Mononuclear cell (primary cell): ENCODE results near the gene CNTLN. TPM values are rescaled to one million over a fixed set of nuclear protein-coding genes. Genes with fewer than 3 reads are reported as not detected.
"Not testable (repeated sequence)": the region's sequence is repeated elsewhere in the genome, so short reads cannot be mapped to it uniquely, and the experiment has no call there.

Experiments used
- H3K27me3 ChIP-seq: 2 replicates; pipeline ENCODE4 v1.6.0; 2011; ENCODE audit warnings: low read length, control low read depth; ENCODE audit not compliant: insufficient read depth
- H3K4me1 ChIP-seq: 2 replicates; pipeline ENCODE4 v1.5.1; 2011; ENCODE audit warnings: mild to moderate bottlenecking, low read length, control low read depth; ENCODE audit not compliant: insufficient read depth
- H3K4me3 ChIP-seq: 2 replicates; pipeline ENCODE4 v1.5.1; 2011; ENCODE audit warnings: mild to moderate bottlenecking, low read length, moderate library complexity
- H3K9me3 ChIP-seq: 2 replicates; pipeline ENCODE4 v1.5.1; 2011; ENCODE audit warnings: low read depth, mild to moderate bottlenecking, control low read depth, low read length
- total RNA-seq: library from RNA; depleted of rRNA; stranded (reverse); fragments of >200 nt; gene quantifications from one replicate; pipeline ENCODE4 v1.2.3, GENCODE V29; 2012

CNTLN gene
- total RNA-seq, 1 donor = 4.7 TPM

DNA sequence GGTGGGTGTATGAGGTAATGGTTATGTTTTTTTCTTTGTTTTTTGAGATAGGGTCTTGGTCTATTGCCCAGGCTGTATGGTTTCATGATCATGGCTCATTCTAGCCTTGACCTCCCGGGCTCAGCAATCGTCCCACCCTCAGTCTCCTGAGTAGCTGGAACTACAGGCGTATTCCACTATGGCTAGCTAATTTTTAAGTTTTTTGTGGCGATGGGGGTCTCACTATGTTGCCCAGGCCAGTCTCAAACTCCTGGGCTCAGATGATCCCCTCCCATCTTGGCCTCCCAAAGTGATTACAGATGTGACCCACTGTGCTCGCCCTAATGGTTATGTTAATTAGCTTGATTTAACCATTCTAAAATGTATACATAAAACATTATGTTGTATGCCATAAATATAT is 5.6 kb downstream of the CNTLN start:
- Histone ChIP-seq H3K27me3 (no peaks in the 10 kb centered on the region), H3K4me1 (peaks cover 3% of the 10 kb centered on the region), H3K9me3 (no peaks in the 10 kb centered on the region), H3K4me3 (no peak overlapping the region)

DNA sequence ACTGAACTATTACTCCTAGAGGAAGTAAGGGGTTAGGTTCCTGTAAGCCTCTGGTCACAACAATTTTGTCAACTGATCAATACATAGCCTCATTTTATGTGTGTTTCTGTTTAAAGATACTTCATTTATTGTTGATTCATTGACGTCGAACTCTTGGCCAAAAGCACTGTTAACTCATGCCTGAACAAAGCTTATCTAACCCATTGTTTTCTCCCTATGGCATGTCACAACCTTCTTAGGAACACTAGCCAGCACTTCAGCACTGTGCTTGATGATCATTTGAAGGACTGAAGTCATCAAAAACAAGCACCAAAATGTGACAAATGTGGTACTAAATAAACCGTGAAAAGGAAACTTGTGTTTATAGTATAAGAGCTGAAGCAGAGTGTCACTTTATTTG is 13.5 kb downstream of the CNTLN start:
- no peaks in the 10 kb centered on the region for H3K4me1 ChIP-seq
- H3K27me3 ChIP-seq = no peaks in the 10 kb centered on the region
- H3K9me3 ChIP-seq = no peaks in the 10 kb centered on the region
- H3K4me3 ChIP-seq = no peak overlapping the region

DNA sequence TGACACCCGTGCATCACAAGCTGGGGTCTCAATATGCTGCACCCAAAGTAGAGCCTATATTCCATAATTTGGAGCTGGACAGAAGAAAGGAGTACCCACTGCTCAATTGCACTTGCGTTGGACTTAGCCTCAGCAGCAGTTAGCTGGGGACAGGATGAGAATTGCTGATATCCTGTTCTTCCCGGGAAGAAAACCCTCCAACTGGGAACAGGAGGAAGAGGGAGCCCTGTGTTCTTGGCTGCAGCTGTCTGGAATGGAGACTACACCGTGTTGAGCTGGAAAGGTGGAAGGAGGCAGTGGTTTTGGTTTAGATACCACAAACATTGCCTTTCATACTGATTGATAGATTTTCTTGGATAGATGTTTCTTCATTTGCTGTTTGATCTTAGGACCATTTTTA is 24.6 kb downstream of the CNTLN start:
- Histone ChIP-seq H3K9me3 (no peaks in the 10 kb centered on the region), H3K4me3 (no peak overlapping the region), H3K27me3 (no peaks in the 10 kb centered on the region), H3K4me1 (no peaks in the 10 kb centered on the region)

GRCh38 chr9:17160327-17160726 is 25.5 kb downstream of the CNTLN start:
- Histone ChIP-seq H3K9me3 (no peaks in the 10 kb centered on the region), H3K4me1 (no peaks in the 10 kb centered on the region), H3K27me3 (no peaks in the 10 kb centered on the region), H3K4me3 (no peak overlapping the region)

DNA sequence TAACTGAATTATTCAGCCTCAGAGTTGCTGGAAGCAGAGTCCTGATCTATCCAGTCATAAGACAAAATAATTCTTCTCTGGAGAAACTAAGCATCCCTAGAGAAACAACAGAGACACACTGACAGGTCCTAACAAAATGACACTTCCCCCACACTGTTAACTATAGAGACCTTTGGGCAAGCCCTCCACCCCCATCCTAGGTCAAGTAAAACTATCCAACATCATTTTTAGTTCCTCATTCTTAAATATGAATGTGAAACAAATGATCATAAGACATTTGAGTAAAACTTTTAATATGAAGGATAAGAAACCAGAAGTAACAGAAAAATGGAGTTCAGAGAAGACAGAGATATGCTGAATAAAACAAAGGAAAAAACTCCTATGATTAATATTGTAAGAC is 30.9 kb downstream of the CNTLN start:
- Histone ChIP-seq H3K9me3 (peaks cover 9% of the 10 kb centered on the region), H3K4me3 (no peak overlapping the region), H3K27me3 (no peaks in the 10 kb centered on the region), H3K4me1 (no peaks in the 10 kb centered on the region)

GRCh38 chr9:17166346-17166745 is 31.5 kb downstream of the CNTLN start:
- Histone ChIP-seq H3K27me3 (no peaks in the 10 kb centered on the region), H3K9me3 (peaks cover 9% of the 10 kb centered on the region), H3K4me3 (no peak overlapping the region), H3K4me1 (no peaks in the 10 kb centered on the region)

GRCh38 chr9:17171309-17172094 is 36.7 kb downstream of the CNTLN start:
- Histone ChIP-seq H3K27me3 (no peaks in the 10 kb centered on the region), H3K9me3 (peaks cover 9% of the 10 kb centered on the region), H3K4me3 (no peak overlapping the region), H3K4me1 (no peaks in the 10 kb centered on the region)

GRCh38 chr9:17177496-17177895 is 42.7 kb downstream of the CNTLN start:
- not testable (repeated sequence) for H3K9me3 ChIP-seq, H3K27me3 ChIP-seq, H3K4me3 ChIP-seq, H3K4me1 ChIP-seq

DNA sequence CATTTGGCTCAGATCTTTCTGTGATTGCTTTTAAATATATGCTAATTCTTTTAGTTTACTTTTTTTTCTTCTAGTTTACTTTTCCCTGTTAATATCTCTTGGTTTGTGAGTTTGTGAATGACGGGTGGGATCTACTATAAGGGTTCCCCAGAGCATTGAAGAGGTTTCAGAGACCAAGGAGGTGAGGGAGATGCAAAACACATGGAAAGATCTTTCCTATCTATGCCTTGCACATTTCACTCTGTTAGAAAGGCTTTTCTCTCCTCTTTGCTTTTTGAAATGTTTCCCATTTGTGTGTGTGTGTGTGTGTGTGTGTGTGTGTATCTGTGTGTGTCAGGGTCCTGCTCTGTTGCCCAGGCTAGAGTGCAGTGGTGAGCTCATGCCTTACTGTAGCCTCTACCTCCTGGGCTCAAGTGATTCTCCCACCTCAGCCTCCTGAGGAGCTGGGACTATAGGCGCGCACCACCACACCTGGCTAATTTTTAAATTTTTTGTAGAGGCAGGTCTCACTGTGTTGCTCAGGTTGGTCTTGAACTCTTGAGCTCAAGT is 50.7 kb downstream of the CNTLN start:
- no peak overlapping the region for H3K4me3 ChIP-seq
- H3K4me1 ChIP-seq = no peaks in the 10 kb centered on the region
- no peaks in the 10 kb centered on the region for H3K27me3 ChIP-seq
- no peaks in the 10 kb centered on the region for H3K9me3 ChIP-seq

GRCh38 chr9:17191082-17191481 is 56.2 kb downstream of the CNTLN start:
- H3K4me1 ChIP-seq = no peaks in the 10 kb centered on the region
- no peaks in the 10 kb centered on the region for H3K9me3 ChIP-seq
- no peaks in the 10 kb centered on the region for H3K27me3 ChIP-seq

DNA sequence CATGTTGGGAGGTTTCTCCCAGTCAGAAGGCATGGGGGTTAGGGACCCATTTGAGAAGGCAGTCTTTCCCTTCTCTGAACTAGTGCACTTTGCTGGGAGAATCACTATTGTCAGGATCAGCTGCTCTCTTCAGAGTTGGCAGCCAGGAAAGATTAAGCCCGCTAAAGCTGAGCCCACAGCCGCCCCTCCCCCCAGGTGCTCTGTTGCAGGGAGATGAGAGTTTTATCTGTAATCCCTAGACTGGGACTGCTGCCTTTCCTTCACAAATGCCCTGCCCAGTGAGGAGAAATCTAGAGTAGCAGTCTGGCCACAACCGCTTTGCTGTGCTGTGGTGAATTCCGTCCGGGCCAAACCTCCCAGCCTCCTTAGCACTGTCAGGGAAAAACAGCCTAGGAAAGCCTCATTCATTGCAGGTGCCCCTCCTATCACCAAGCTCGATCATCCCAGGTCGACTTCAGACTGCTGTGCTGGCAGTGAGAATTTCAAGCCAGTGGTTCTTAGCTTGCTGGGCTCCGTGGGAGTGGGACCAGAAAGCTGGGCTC is 69.8 kb downstream of the CNTLN start:
- Histone ChIP-seq H3K4me1 (no peaks in the 10 kb centered on the region), H3K4me3 (no peak overlapping the region), H3K27me3 (no peaks in the 10 kb centered on the region), H3K9me3 (no peaks in the 10 kb centered on the region)

More at GRCh38 chr9:17191082-17191481, 56.2 kb downstream of the CNTLN start:
- H3K4me3 ChIP-seq = no peak overlapping the region

- Histone ChIP-seq H3K4me1 (no peaks in the 10 kb centered on the region), H3K27me3 (no peaks in the 10 kb centered on the region), H3K9me3 (no peaks in the 10 kb centered on the region), H3K4me3 (no peak overlapping the region)
Observed at GRCh38 chr9:17216011-17216410, 81.2 kb downstream of the CNTLN start.

DNA sequence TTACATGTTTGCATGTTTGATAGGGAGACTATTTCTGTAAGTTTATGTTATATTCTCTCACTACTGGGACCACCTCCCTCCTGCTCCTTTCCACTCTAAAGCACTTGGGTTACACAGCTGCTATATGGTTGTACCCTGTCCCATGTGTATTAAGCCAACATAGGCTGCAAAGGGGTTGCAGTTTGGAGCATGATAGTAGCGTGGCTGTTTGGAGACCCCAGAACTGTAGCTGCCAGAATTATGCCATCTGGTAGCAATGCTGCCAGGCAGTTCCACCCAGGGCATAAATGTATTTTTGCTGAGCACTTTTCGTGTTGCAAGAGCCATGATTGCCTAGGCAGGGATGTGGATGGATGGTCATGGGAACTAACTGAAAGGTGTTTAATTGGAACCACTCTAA is 81.8 kb downstream of the CNTLN start:
- Histone ChIP-seq H3K4me3 (no peak overlapping the region), H3K9me3 (no peaks in the 10 kb centered on the region), H3K27me3 (no peaks in the 10 kb centered on the region), H3K4me1 (no peaks in the 10 kb centered on the region)

DNA sequence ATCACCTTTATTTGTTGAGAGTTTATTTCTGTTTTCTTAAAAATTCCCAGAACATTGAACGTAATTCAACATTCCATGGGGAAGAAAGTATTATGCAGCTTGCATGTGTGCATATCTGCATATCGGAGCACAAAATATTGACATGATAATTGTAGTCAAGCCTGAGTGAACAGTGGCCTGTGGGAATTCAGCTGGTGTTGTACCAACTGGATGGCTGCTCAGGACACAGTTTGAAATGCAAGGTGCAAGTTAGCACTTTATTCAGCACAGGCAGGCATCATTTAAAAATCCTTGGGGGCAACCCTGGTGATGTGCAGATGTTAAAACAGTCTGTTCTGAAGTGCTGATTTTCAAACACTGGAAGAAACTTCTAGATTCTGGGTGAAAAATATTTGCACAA is 82.4 kb downstream of the CNTLN start:
- Histone ChIP-seq H3K4me1 (no peaks in the 10 kb centered on the region), H3K9me3 (no peaks in the 10 kb centered on the region), H3K4me3 (no peak overlapping the region), H3K27me3 (no peaks in the 10 kb centered on the region)

DNA sequence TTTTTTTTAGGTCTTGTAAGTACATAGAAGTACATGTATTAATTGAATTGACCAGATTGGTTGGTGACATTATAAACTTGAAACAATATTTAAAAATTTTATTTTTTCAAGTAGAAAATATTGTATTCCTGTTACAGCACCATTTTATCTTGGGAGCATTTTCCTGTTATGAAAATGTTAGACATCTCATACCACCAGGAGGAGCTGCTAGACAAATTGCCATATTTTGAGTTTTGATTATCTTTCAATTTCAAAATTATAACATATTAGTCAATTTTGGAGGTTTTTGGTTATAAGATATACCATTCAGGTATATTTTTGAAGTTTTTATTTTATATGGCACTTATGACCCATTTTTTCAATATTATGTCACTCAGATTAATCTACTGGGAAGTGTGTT is 84.4 kb downstream of the CNTLN start:
- no peak overlapping the region for H3K4me3 ChIP-seq
- H3K27me3 ChIP-seq = no peaks in the 10 kb centered on the region
- H3K4me1 ChIP-seq = no peaks in the 10 kb centered on the region
- H3K9me3 ChIP-seq = no peaks in the 10 kb centered on the region

- no peaks in the 10 kb centered on the region for H3K27me3 ChIP-seq
- no peak overlapping the region for H3K4me3 ChIP-seq
- H3K9me3 ChIP-seq = no peaks in the 10 kb centered on the region
- no peaks in the 10 kb centered on the region for H3K4me1 ChIP-seq
Observed at GRCh38 chr9:17222932-17223331, 88.1 kb downstream of the CNTLN start.
